IMR-90 (cell line): ENCODE results near the gene GRIFIN. TPM values are rescaled to one million over a fixed set of nuclear protein-coding genes. Genes with fewer than 3 reads are reported as not detected.

ENCODE experiments used
- ATAC-seq: fragments of 200-7000 bp; cut with Tn5 transposase; 2 replicates; pipeline ENCODE4 v1.9.1; 2020; ENCODE audit warnings: low read depth, mild to moderate bottlenecking, moderate library complexity
- BruUV-seq: library from RNA; stranded (reverse); fragments of 400-500 nt; replicated peaks from 2 replicates; lab custom pipeline; 2021; lab: Mats Ljungman, UMichigan
- CTCF ChIA-PET: fragments of 300-600 bp; formaldehyde crosslinking; extraction: SDS; loops from one replicate; lab custom pipeline; 2021; ENCODE audit warnings: antibody characterized with exemption; lab: Yijun Ruan, JAX
- POLR2A ChIA-PET: fragments of 300-600 bp; sonication (Branson Sonifier 250); formaldehyde crosslinking; loops from one replicate; lab custom pipeline; 2022; ENCODE audit warnings: antibody characterized with exemption; ENCODE audit not compliant: unreplicated experiment; lab: Charles Lee
- DNase-seq: peaks from one replicate; pipeline ENCODE4 v3.0.0; 2013
- H2AFZ ChIP-seq: replicated peaks from 2 replicates; pipeline ENCODE3; 2013; ENCODE audit warnings: low read length, mild to moderate bottlenecking; ENCODE audit not compliant: poor library complexity
- H2AK5ac ChIP-seq: 2 replicates; pipeline ENCODE4 v1.6.1; 2013; ENCODE audit warnings: low read depth, low read length, inconsistent platforms
- H2AK9ac ChIP-seq: replicated peaks from 2 replicates; pipeline ENCODE3; 2013; ENCODE audit warnings: mild to moderate bottlenecking, low read depth, low read length, moderate library complexity; ENCODE audit not compliant: poor library complexity
- H2BK120ac ChIP-seq: 2 replicates; pipeline ENCODE4 v1.6.1; 2013; ENCODE audit warnings: low read depth, low read length, inconsistent platforms
- H2BK15ac ChIP-seq: 3 replicates; pipeline ENCODE4 v1.6.1; 2013; ENCODE audit warnings: low read depth, low read length, inconsistent platforms
- H2BK20ac ChIP-seq: 2 replicates; pipeline ENCODE4 v1.6.1; 2013; ENCODE audit warnings: low read depth, mild to moderate bottlenecking, inconsistent platforms, low read length, moderate library complexity
- H2BK5ac ChIP-seq: 2 replicates; pipeline ENCODE4 v1.6.1; 2013; ENCODE audit warnings: mild to moderate bottlenecking, low read depth, low read length, inconsistent platforms; ENCODE audit not compliant: poor library complexity, severe bottlenecking
- H3K14ac ChIP-seq: replicated peaks from 2 replicates; pipeline ENCODE4 v1.6.1; 2013; ENCODE audit warnings: low read depth, low read length, inconsistent platforms
- H3K18ac ChIP-seq: 2 replicates; pipeline ENCODE4 v1.6.1; 2013; ENCODE audit warnings: low read depth, low read length, control low read depth
- H3K23ac ChIP-seq: 2 replicates; pipeline ENCODE4 v1.6.1; 2013; ENCODE audit warnings: low read depth, low read length, inconsistent platforms
- H3K27ac ChIP-seq: 2 replicates; pipeline ENCODE4 v1.5.1; 2013; ENCODE audit warnings: mild to moderate bottlenecking, control low read depth, low read length; ENCODE audit not compliant: insufficient read depth
- H3K27me3 ChIP-seq: 2 replicates; pipeline ENCODE4 v1.6.1; 2013; ENCODE audit warnings: low read length; ENCODE audit not compliant: control insufficient read depth, insufficient read depth
- H3K36me3 ChIP-seq: 2 replicates; pipeline ENCODE4 v1.6.1; 2013; ENCODE audit warnings: low read length, mixed read lengths; ENCODE audit not compliant: control insufficient read depth, insufficient read depth
- H3K4ac ChIP-seq: 2 replicates; pipeline ENCODE4 v1.6.1; 2013; ENCODE audit warnings: low read depth, low read length, inconsistent platforms
- H3K4me1 ChIP-seq: 2 replicates; pipeline ENCODE4 v1.6.1; 2013; ENCODE audit warnings: low read length, mixed read lengths; ENCODE audit not compliant: control insufficient read depth, insufficient read depth
- H3K4me2 ChIP-seq: 2 replicates; pipeline ENCODE4 v1.6.1; 2013; ENCODE audit warnings: low read depth, mild to moderate bottlenecking, control low read depth, low read length, moderate library complexity
- H3K4me3 ChIP-seq: 2 replicates; pipeline ENCODE4 v1.5.1; 2013; ENCODE audit warnings: low read depth, mild to moderate bottlenecking, control low read depth, low read length, moderate library complexity; ENCODE audit not compliant: insufficient read depth
- H3K56ac ChIP-seq: 2 replicates; pipeline ENCODE4 v1.6.1; 2013; ENCODE audit warnings: low read length, inconsistent platforms; ENCODE audit not compliant: insufficient read depth; ENCODE audit errors: extremely low read depth
- H3K79me1 ChIP-seq, 2 experiments: 2 replicates each; pipeline ENCODE4 v1.6.1; 2013; ENCODE audit warnings: low read length in 2 of 2, inconsistent platforms in 1 of 2, low read depth in 1 of 2
- H3K9ac ChIP-seq: 2 replicates; pipeline ENCODE4 v1.6.1; 2013; ENCODE audit warnings: low read depth, low read length, control low read depth
- H3K9me1 ChIP-seq: 2 replicates; pipeline ENCODE4 v1.6.1; 2013; ENCODE audit warnings: low read length, inconsistent platforms; ENCODE audit not compliant: insufficient read depth
- H3K9me3 ChIP-seq: 2 replicates; pipeline ENCODE4 v1.6.1; 2013; ENCODE audit warnings: low read length; ENCODE audit not compliant: control insufficient read depth, insufficient read depth
- H4K20me1 ChIP-seq: 2 replicates; pipeline ENCODE4 v1.6.1; 2013; ENCODE audit warnings: low read length, inconsistent platforms; ENCODE audit not compliant: insufficient read depth
- H4K5ac ChIP-seq: 2 replicates; pipeline ENCODE4 v1.6.1; 2013; ENCODE audit warnings: mild to moderate bottlenecking, low read depth, low read length, control low read depth
- H4K8ac ChIP-seq, 2 experiments: 2 replicates each; pipeline ENCODE4 v1.6.1; 2013; ENCODE audit warnings: low read depth in 2 of 2, low read length in 2 of 2, control low read depth in 1 of 2, inconsistent platforms in 1 of 2
- H4K91ac ChIP-seq: 2 replicates; pipeline ENCODE4 v1.6.1; 2013; ENCODE audit warnings: low read depth, low read length, inconsistent platforms; ENCODE audit not compliant: insufficient read depth
- FOS ChIP-seq: fragments of 150-350 bp; IDR thresholded peaks from 2 replicates; pipeline ENCODE4 v1.6.1; 2016; ENCODE audit warnings: low read depth, low read length
- MAFK ChIP-seq: IDR thresholded peaks from 2 replicates; pipeline ENCODE4 v1.6.1; 2012; ENCODE audit warnings: low read depth, low read length, improper control_type of control experiment
- MAZ ChIP-seq: IDR thresholded peaks from 2 replicates; pipeline ENCODE4 v1.6.1; 2012; ENCODE audit warnings: low read depth, mild to moderate bottlenecking, low read length, improper control_type of control experiment, moderate library complexity, borderline replicate concordance
- MXI1 ChIP-seq: IDR thresholded peaks from 2 replicates; pipeline ENCODE4 v1.6.1; 2012; ENCODE audit warnings: low read depth, mild to moderate bottlenecking, low read length, moderate library complexity, borderline replicate concordance
- NFE2L2 ChIP-seq: fragments of 150-350 bp; IDR thresholded peaks from 2 replicates; pipeline ENCODE4 v1.6.1; 2016; ENCODE audit warnings: low read depth, mild to moderate bottlenecking, low read length
- RCOR1 ChIP-seq: IDR thresholded peaks from 2 replicates; pipeline ENCODE4 v1.6.1; 2012; ENCODE audit warnings: mild to moderate bottlenecking, low read length, improper control_type of control experiment; ENCODE audit not compliant: insufficient replicate concordance
- RFX5 ChIP-seq: IDR thresholded peaks from 2 replicates; pipeline ENCODE4 v1.8.0; 2012; ENCODE audit warnings: low read depth, mild to moderate bottlenecking, low read length, moderate library complexity
- WGBS, 2 experiments: methylation state at CpG; one replicate each; pipeline versions ENCODE4 v1.1.5 to v1.1.7; 2013; ENCODE audit warnings: missing lambda C conversion rate in 2 of 2; ENCODE audit not compliant: insufficient read length in 1 of 2; ENCODE audit errors: extremely low coverage in 2 of 2; 5-methylcytosine and 5-hydroxymethylcytosine counted together
- dilution Hi-C: fragments of 300-500 bp; cut with HindIII; formaldehyde crosslinking; loops from one replicate; pipeline ENCODE4 v1.14.3; 2018; ENCODE audit warnings: low sequenced_read_pairs; ENCODE audit not compliant: unreplicated experiment
- in situ Hi-C: fragments of 300-500 bp; cut with MboI; formaldehyde crosslinking; loops from 3 replicates; pipeline ENCODE4 v1.14.3; 2019; ENCODE audit warnings: low sequenced_read_pairs, inconsistent platforms, mixed read lengths
- intact Hi-C: fragments of 100-400 bp; cut with micrococcal nuclease; formaldehyde crosslinking; loops from 2 replicates; pipeline ENCODE4 v1.10.0; 2022
- polyA plus RNA-seq, 3 experiments: library from polyadenylated mRNA; depleted of rRNA; stranded (reverse); fragments of >200 nt; gene quantifications; 2 replicates each; pipeline ENCODE4 v1.2.3, GENCODE V29; 2012; ENCODE audit warnings: low replicate concordance in 1 of 3
- total RNA-seq: library from RNA; depleted of rRNA; stranded (reverse); fragments of >200 nt; gene quantifications from 2 replicates; pipeline ENCODE4 v1.2.3, GENCODE V29; 2012

The GRIFIN gene
- total and polyA plus RNA-seq, 2 of the 4 experiments (the other 2 are of a cell fraction), result not detected

DNA sequence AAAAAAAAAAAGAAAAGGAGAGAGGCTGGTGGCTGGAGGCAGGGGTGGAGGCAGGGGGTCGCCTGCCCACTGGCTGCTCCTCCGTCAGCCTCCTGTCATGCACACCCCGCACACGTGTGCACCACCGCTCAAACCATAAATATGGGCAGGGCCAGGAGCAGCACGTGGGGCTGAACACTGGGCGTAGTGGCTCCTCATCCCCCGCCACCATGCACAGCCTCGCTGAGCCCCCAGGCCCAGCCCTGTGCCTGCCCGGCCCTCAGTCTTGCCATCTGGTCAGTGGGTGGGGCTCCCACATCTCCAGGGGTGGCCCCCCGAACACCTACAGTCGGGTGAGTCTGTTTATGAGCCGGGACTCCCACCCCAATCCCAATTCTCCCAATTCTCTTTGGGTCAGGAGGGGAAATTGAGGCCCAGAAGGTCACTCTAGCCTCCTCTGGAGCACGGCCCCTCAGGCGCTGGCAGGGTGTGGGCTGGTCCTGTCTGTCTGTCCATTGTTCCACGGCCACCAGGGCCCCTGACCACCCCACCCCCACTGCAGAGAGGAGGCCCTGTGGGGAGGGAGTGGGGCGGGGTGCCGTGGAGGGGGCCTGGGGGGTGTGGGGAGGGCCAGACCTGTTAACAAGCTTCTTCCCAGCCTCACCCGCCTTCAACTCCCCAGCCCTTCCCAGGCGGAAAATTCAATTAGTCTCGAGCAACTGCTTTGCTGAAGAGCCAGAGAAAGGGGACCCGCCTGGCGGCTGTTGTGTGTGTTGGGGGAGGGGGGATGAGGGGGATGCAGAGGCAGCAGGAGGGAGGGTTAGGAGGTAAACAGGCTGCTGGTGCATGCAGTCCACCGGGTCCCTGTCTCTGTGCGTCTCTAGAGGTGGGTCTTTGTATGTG is 19.5 kb upstream of the GRIFIN start:
- H2BK15ac ChIP-seq, result no peak overlapping the region
- BruUV-seq, result no TSS peak
- no peak overlapping the region for H2AK9ac ChIP-seq
- 88% methylated on average over 5 of the region's 25 CpGs; no CpG with 5 or more reads in 1 of the 2 experiments for WGBS, 2 experiments
- no peak overlapping the region for H3K56ac ChIP-seq
- no peak overlapping the region for H3K23ac ChIP-seq
- H3K27ac ChIP-seq, result no peak overlapping the region
- no peak overlapping the region for H2AFZ ChIP-seq
- no peak overlapping the region for H2BK20ac ChIP-seq
- no peaks in the 10 kb centered on the region for H3K79me1 ChIP-seq
- ATAC-seq (no peak), DNase-seq (no peak)
- no peaks in the 10 kb centered on the region for H4K20me1 ChIP-seq
- intact Hi-C loops, result no loop called here
- in situ Hi-C loops, result no loop called here
- CTCF ChIA-PET, result no interaction called here
- 0 out of 2 replicates have a peak, but pooled peaks cover 4% of the 10 kb centered on the region for H3K9me1 ChIP-seq
- POLR2A ChIA-PET, result no interaction called here
- H3K4me1 ChIP-seq, result peaks cover 10% of the 10 kb centered on the region
- no peak overlapping the region for H2AK5ac ChIP-seq
- dilution Hi-C loops, result no loop called here
- no peak overlapping the region for H3K4me2 ChIP-seq
- no peak overlapping the region for H3K18ac ChIP-seq
- H4K5ac ChIP-seq, result no peak overlapping the region
- H3K14ac ChIP-seq, result no peak overlapping the region
- TF ChIP-seq MXI1, result no peak
- no peak for TF ChIP-seq FOS
- no peak for TF ChIP-seq MAZ
- no peak for TF ChIP-seq RCOR1
- TF ChIP-seq NFE2L2, result no peak
- TF ChIP-seq RFX5, result no peak
- no peak for TF ChIP-seq MAFK
- no peak overlapping the region for H2BK5ac ChIP-seq
- no peak overlapping the region for H3K4me3 ChIP-seq
- no peak overlapping the region for H3K9ac ChIP-seq
- no peak overlapping the region for H3K4ac ChIP-seq
- H3K9me3 ChIP-seq, result no peaks in the 10 kb centered on the region
- H4K91ac ChIP-seq, result no peak overlapping the region
- peaks cover 3% of the 10 kb centered on the region; the same call in 1 of the 2 replicates for H3K27me3 ChIP-seq
- H2BK120ac ChIP-seq, result no peak overlapping the region
- no peaks in the 10 kb centered on the region for H3K36me3 ChIP-seq
- H4K8ac ChIP-seq, result no peak overlapping the region
